Cardiac muscle cell (in vitro differentiated cells and primary cell): ENCODE measurements around the gene KLRD1. TPM values are rescaled to one million over a fixed set of nuclear protein-coding genes. Genes with fewer than 3 reads are reported as not detected.
"Not testable (repeated sequence)": the region's sequence is repeated elsewhere in the genome, so short reads cannot be mapped to it uniquely, and the experiment has no call there.

Experiments used
- DNase-seq, 2 donors: peaks; one replicate each; pipeline versions ENCODE4 v3.0.0 to v3.0.0-alpha.2; 2010 to 2017; ENCODE audit warnings: low read depth in 1 of 2, low spot score in 1 of 2
- H3K27ac ChIP-seq: fragments of 200-600 bp; sonication (generic); 2 replicates; pipeline ENCODE4 v1.5.1; 2016
- H3K27me3 ChIP-seq: fragments of 200-600 bp; sonication (generic); 2 replicates; pipeline ENCODE4 v1.6.0; 2016; ENCODE audit warnings: control low read depth
- H3K36me3 ChIP-seq: fragments of 200-600 bp; sonication (generic); 2 replicates; pipeline ENCODE4 v1.5.1; 2016; ENCODE audit warnings: control low read depth
- H3K4me1 ChIP-seq: fragments of 200-600 bp; sonication (generic); 2 replicates; pipeline ENCODE4 v1.8.1; 2017; ENCODE audit warnings: low read depth, mild to moderate bottlenecking, mixed run types
- H3K4me3 ChIP-seq: fragments of 200-600 bp; sonication (generic); 2 replicates; pipeline ENCODE4 v1.5.1; 2016; ENCODE audit warnings: mild to moderate bottlenecking
- H3K9me3 ChIP-seq: fragments of 200-600 bp; sonication (generic); 2 replicates; pipeline ENCODE4 v1.5.1; 2017; ENCODE audit warnings: low read depth, mild to moderate bottlenecking, control low read depth
- CTCF ChIP-seq: IDR thresholded peaks from 2 replicates; pipeline ENCODE4 v1.5.1; 2012; ENCODE audit warnings: low read depth, mild to moderate bottlenecking, low read length
- polyA plus RNA-seq: library from polyadenylated mRNA; unstranded; fragments of >200 nt; fragmentation: Nextera tagmentation; extraction: Ambion mirVana; gene quantifications from 2 replicates; pipeline ENCODE4 v1.2.1, GENCODE V29; 2016
- total RNA-seq: library from RNA; depleted of rRNA; stranded (reverse); fragments of >200 nt; gene quantifications from 2 replicates; pipeline ENCODE4 v1.2.3, GENCODE V29; 2016

Gene KLRD1
- total and polyA plus RNA-seq, 2 experiments from 2014 or later: 0.10 to 0.42 TPM

- H3K4me1 ChIP-seq: no peaks in the 10 kb centered on the region
- DNase-seq: no peak
- H3K4me3 ChIP-seq: no peak overlapping the region
- H3K36me3 ChIP-seq: no peaks in the 10 kb centered on the region
- no peak overlapping the region for H3K27ac ChIP-seq
- no peaks in the 10 kb centered on the region for H3K9me3 ChIP-seq
- no peaks in the 10 kb centered on the region for H3K27me3 ChIP-seq
- TF ChIP-seq CTCF: no peak
Measured at GRCh38 chr12:10374624-10375018, 67.0 kb downstream of the KLRD1 start.

- H3K27me3 ChIP-seq, H3K9me3 ChIP-seq, H3K36me3 ChIP-seq, H3K27ac ChIP-seq, H3K4me3 ChIP-seq, DNase-seq, H3K4me1 ChIP-seq: not testable (repeated sequence)
Measured at GRCh38 chr12:10378737-10379136, 71.1 kb downstream of the KLRD1 start.

Other genes with a start within 250 kb of the KLRD1 start
- not detected in 2 replicates for gene CLEC1A, start 208.9 kb upstream of the KLRD1 start, total RNA-seq
- not detected in 2 replicates for gene CLEC1A, start 208.9 kb upstream of the KLRD1 start, polyA plus RNA-seq
- not detected in 2 replicates for gene CLEC7A, start 177.7 kb upstream of the KLRD1 start, total RNA-seq
- not detected in 2 replicates for gene CLEC7A, start 177.7 kb upstream of the KLRD1 start, polyA plus RNA-seq
- gene OLR1, start 135.7 kb upstream of the KLRD1 start, total RNA-seq: 0.11 TPM in 1 of 2 replicates, not detected in the other
- gene OLR1, start 135.7 kb upstream of the KLRD1 start, polyA plus RNA-seq: 0.28 TPM in 1 of 2 replicates, not detected in the other
- not detected in 2 replicates for gene TMEM52B, start 128.8 kb upstream of the KLRD1 start, total RNA-seq
- not detected in 2 replicates for gene TMEM52B, start 128.8 kb upstream of the KLRD1 start, polyA plus RNA-seq
- 59.0 and 62.1 TPM in 2 replicates for gene GABARAPL1, start 95.0 kb upstream of the KLRD1 start, total RNA-seq
- gene GABARAPL1, start 95.0 kb upstream of the KLRD1 start, polyA plus RNA-seq: 71.6 and 82.9 TPM in 2 replicates
- 0.07 TPM in 1 of 2 replicates, not detected in the other for gene KLRK1, start 82.2 kb downstream of the KLRD1 start, total RNA-seq
- 0.15 TPM in 1 of 2 replicates, not detected in the other for gene KLRK1, start 82.2 kb downstream of the KLRD1 start, polyA plus RNA-seq
- not detected in 2 replicates for gene KLRC4, start 101.9 kb downstream of the KLRD1 start, total RNA-seq
- not detected in 2 replicates for gene KLRC4, start 101.9 kb downstream of the KLRD1 start, polyA plus RNA-seq
- gene KLRC3, start 112.7 kb downstream of the KLRD1 start, total RNA-seq: not detected in 2 replicates
- gene KLRC3, start 112.7 kb downstream of the KLRD1 start, polyA plus RNA-seq: 0.15 TPM in 1 of 2 replicates, not detected in the other
- gene KLRC2, start 128.1 kb downstream of the KLRD1 start, total RNA-seq: not detected in 2 replicates
- gene KLRC2, start 128.1 kb downstream of the KLRD1 start, polyA plus RNA-seq: not detected in 2 replicates
- gene KLRC1, start 145.5 kb downstream of the KLRD1 start, total RNA-seq: not detected in 2 replicates
- gene KLRC1, start 145.5 kb downstream of the KLRD1 start, polyA plus RNA-seq: not detected in 2 replicates
- 0.39 and 0.95 TPM in 2 replicates for gene EIF2S3B, start 198.0 kb downstream of the KLRD1 start, total RNA-seq
- gene EIF2S3B, start 198.0 kb downstream of the KLRD1 start, polyA plus RNA-seq: 0.16 and 0.34 TPM in 2 replicates